D721Med (cell line): ENCODE results near the gene LYPD6B.

Source experiments
- DNase-seq: peaks from one replicate; pipeline ENCODE4 v3.0.0; 2011; ENCODE audit warnings: low spot score; ENCODE audit not compliant: insufficient read length
- FAIRE-seq: peaks from 2 replicates; lab custom pipeline; 2011; peaks lifted over from hg19 to GRCh38; lab: Jason Lieb, UNC
- CTCF ChIP-seq: IDR thresholded peaks from 2 replicates; pipeline ENCODE4 v1.5.1; 2012; ENCODE audit warnings: mild to moderate bottlenecking, control low read depth; ENCODE audit not compliant: insufficient read depth; ENCODE audit errors: missing control alignments

The LYPD6B gene

GRCh38 chr2:149129433-149129832, 90.9 kb downstream of the LYPD6B start:
- FAIRE-seq = no peak
- TF ChIP-seq CTCF = no peak
- no peak for DNase-seq

- FAIRE-seq (no peak), DNase-seq (no peak)
Observed at GRCh38 chr2:149132339-149132738, 93.8 kb downstream of the LYPD6B start.

GRCh38 chr2:149132901-149133300, 94.4 kb downstream of the LYPD6B start:
- DNase-seq (no peak), FAIRE-seq (no peak)
- TF ChIP-seq CTCF = no peak

More at GRCh38 chr2:149132339-149132738, 93.8 kb downstream of the LYPD6B start:
- no peak for TF ChIP-seq CTCF

- no peak for FAIRE-seq
- no peak for DNase-seq
- no peak for TF ChIP-seq CTCF
Observed at GRCh38 chr2:149134335-149134923, 95.9 kb downstream of the LYPD6B start.

- DNase-seq = no peak
- FAIRE-seq = no peak
- no peak for TF ChIP-seq CTCF
Observed at GRCh38 chr2:149136111-149136510, 97.6 kb downstream of the LYPD6B start.

- TF ChIP-seq CTCF = no peak
Observed at GRCh38 chr2:149141046-149141445, 102.5 kb downstream of the LYPD6B start.

GRCh38 chr2:149143734-149144133, 105.2 kb downstream of the LYPD6B start:
- TF ChIP-seq CTCF = no peak
- DNase-seq (no peak), FAIRE-seq (no peak)

More at GRCh38 chr2:149141046-149141445, 102.5 kb downstream of the LYPD6B start:
- FAIRE-seq = no peak
- no peak for DNase-seq
